Measurements from ENCODE around the gene ASIC3.

- TF ChIP-seq, protein P1, sequence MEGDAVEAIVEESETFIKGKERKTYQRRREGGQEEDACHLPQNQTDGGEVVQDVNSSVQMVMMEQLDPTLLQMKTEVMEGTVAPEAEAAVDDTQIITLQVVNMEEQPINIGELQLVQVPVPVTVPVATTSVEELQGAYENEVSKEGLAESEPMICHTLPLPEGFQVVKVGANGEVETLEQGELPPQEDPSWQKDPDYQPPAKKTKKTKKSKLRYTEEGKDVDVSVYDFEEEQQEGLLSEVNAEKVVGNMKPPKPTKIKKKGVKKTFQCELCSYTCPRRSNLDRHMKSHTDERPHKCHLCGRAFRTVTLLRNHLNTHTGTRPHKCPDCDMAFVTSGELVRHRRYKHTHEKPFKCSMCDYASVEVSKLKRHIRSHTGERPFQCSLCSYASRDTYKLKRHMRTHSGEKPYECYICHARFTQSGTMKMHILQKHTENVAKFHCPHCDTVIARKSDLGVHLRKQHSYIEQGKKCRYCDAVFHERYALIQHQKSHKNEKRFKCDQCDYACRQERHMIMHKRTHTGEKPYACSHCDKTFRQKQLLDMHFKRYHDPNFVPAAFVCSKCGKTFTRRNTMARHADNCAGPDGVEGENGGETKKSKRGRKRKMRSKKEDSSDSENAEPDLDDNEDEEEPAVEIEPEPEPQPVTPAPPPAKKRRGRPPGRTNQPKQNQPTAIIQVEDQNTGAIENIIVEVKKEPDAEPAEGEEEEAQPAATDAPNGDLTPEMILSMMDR (IDR thresholded peaks at IDR 0.05): no peak
- no peak for TF ChIP-seq POLR2A (IDR thresholded peaks at IDR 0.05)
- TF ChIP-seq EP300 (IDR thresholded peaks at IDR 0.05): no peak
- no peak for TF ChIP-seq POLR2AphosphoS5 (IDR thresholded peaks at IDR 0.05)
These were observed 34.1 kb downstream of the ASIC3 start for GRCh38 chr7:151082141-151083070.

All from stomach (tissue), 4 donors.